Epithelial cell of esophagus (primary cell): ENCODE data around the gene TBX5.

Experiments used
- DNase-seq: peaks from one replicate; pipeline ENCODE4 v3.0.0; 2010; ENCODE audit warnings: low read depth
- H3K4me3 ChIP-seq: 2 replicates; pipeline ENCODE4 v1.5.1; 2011; ENCODE audit warnings: mild to moderate bottlenecking, low read length, control low read depth
- TF ChIP-seq, protein P1 (sequence below): IDR thresholded peaks from 2 replicates; pipeline ENCODE4 v1.5.1; 2011; ENCODE audit warnings: low read depth, mild to moderate bottlenecking, low read length, control low read depth, inconsistent platforms; ENCODE audit not compliant: insufficient read depth; ENCODE audit errors: missing control alignments

Gene TBX5

DNA sequence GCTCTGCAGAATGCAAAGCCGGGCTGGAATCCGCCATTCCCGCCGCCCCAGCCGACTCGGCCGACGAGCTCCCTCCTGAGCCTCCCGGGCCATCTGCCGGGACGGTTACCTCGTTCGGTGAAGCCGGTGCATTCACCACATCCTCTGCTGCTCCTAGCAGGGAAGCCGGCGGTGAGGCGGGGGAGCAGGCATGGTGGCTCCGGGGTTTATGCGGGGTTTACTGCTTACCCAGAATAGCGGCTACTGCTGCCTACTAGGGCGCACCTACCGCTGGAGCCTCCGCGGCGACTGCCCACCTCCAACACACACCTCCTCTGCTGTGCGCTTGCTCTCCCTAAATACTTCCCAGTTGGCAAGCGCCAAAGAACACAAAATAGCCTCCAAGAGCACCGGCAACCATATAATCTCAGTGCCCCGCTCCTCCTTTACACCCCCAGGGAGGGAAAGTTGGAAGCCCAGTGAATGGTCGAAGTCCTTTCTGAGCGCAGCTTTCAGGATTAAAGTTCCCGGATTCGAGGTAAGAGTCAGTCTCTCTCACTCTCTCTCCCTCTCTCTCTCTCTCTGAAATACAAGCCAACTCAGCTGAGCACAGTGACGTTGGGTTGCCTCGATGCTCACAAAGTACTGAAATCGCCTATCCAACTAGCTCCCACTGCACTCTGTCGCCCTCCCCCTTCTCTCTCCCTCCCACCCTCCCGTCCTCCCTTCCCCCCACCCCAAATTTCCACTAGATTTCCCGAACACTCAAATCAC lies at the start of gene TBX5:
Gene TBX5 (minus strand): TSS at position 626 of the 753 bp plus-strand sequence. CDS start 2,246 bp downstream, outside the sequence.
- TF ChIP-seq, protein P1, sequence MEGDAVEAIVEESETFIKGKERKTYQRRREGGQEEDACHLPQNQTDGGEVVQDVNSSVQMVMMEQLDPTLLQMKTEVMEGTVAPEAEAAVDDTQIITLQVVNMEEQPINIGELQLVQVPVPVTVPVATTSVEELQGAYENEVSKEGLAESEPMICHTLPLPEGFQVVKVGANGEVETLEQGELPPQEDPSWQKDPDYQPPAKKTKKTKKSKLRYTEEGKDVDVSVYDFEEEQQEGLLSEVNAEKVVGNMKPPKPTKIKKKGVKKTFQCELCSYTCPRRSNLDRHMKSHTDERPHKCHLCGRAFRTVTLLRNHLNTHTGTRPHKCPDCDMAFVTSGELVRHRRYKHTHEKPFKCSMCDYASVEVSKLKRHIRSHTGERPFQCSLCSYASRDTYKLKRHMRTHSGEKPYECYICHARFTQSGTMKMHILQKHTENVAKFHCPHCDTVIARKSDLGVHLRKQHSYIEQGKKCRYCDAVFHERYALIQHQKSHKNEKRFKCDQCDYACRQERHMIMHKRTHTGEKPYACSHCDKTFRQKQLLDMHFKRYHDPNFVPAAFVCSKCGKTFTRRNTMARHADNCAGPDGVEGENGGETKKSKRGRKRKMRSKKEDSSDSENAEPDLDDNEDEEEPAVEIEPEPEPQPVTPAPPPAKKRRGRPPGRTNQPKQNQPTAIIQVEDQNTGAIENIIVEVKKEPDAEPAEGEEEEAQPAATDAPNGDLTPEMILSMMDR = no peak
- DNase-seq = no peak
- no peak within 1 kb of the TSS for H3K4me3 ChIP-seq

DNA sequence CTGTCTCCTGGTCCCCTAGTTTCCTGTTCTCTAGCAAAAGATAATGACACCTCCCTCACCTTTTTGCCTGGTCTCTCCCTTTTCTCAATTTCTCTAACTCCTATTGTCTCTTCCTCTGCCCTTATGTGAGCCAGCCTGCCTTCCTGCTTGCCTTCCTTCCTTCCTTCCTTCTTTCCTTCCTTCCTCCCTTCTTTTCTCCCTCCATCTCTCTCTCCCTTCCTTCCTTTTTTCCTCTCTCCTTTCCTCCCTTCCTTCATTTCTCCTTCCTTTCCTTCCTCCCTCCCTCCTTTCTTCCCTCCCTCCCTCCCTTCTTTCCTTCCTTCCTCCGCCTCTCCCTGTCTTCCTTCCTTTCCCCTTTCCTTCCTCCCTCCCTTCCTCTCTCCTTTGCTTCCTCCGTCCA lies 45.7 kb upstream of the TBX5 start:
- DNase-seq = no peak
- TF ChIP-seq, protein P1 = no peak
- no peak overlapping the region for H3K4me3 ChIP-seq

DNA sequence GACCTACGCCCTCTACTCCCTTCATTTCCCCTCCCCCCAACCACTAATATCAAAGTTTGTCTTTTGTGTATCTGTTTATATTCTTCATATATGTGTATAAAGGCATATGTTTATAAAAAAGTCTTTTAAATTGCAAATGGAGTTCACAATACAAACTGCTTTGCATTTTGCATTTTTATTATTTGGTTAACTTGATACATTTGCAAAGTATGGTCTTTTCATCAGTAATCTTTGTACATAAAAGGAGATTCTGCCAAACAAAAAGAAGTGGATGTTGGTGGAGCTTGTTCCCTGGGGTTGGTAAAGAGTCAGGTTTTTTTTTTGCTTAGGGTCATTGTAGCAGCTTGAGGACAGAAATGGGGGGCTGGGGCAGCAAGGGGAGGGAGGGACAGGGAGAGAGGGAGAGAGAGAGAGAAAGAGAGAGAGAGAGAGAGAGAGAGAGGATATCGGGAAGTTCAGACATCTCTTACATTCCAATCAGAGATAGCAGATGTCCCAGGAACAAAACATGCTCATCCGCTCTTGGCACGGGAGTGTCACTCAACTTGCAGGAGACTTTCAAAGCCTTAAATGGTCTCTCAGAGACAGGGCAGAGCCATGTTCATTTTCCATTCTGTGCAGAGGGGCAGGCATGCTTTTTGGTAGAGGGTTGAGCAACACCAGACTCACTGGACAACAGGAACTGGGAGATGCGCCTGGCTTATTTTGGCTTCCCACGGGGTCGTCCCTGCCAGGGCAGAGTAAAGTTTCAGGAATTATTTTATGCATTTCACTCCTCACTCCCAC lies 44.8 kb upstream of the TBX5 start:
- TF ChIP-seq, protein P1 = no peak
- no peak overlapping the region for H3K4me3 ChIP-seq
- no peak for DNase-seq

DNA sequence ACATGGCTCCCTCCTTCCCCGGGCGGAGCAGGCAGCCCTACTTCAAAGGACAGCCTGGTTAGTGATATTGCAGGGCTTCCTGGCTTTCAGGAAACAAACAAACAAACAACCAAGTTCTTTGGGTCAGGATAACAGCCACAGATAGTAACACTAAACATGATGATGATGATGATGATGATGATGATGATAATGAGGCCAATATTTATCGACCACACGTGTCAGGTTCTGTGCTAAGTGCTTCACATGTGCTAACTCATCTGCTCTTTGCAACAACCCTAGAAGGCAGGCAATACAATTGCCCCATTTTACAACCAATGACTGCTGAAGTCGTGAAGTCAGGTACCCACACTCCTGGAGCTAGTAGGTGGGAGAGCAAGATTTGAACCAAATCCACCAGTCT lies 44.1 kb upstream of the TBX5 start:
- H3K4me3 ChIP-seq = no peak overlapping the region
- TF ChIP-seq, protein P1 = no peak
- DNase-seq = no peak

DNA sequence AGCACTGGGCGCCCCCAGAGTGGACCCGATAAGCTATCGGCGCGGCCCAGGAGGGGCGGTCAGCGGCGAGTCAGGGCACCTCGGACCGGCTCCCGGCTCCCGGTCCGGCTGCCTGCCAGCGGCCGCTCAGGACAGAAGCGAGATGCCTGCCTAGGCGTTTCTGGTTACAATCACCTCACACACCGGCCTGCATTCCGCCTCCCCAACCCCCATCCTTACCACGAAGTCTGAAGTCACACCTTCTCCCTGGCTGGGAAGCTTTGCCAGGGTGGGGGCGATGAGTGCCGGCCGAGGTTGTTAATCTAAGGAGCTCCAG lies 42.6 kb upstream of the TBX5 start:
- DNase-seq = no peak
- no peak overlapping the region for H3K4me3 ChIP-seq
- TF ChIP-seq, protein P1 = no peak

DNA sequence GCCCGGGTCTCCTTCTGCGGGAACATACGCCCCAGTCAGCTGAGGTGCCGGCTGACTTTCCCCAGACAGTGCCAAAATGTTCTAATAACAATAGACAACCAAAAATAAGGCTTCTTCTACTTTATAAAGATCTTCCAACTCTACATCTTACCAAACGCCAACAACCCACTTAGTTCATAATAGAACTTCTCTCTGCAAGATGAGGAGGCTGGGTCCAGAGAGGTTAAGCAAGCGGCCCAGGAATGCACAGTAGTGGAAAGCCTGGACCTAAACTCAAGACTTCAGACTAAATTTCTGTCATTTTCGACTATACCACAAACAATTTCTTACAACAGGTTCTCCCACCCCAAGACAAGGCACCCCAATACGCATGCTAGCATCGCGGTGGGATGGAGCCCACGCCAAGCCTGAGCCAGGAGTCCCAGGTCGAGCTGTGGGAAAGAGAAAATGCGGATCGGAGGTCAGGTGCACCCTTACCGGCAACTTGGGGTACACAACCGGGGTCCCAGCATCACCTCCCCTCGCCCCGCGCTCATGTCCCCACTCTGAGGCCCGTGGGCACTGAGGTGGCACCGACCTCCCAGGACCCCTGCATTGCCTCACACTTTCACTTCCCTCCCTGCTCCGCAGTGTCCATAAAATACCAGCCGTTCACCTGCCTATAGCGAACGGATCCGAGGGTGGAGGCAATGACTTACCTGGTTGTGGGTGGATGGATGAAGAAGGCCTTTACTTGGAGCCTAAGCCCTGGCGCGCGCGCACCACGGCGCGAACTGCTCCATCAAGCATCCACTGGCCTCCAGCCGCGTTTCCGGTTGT lies 42.1 kb upstream of the TBX5 start:
- TF ChIP-seq, protein P1 = no peak
- DNase-seq = no peak
- H3K4me3 ChIP-seq = no peak overlapping the region
